ENCODE measurements around the gene STX8.

- no peak for TF ChIP-seq POLR2AphosphoS5 (IDR thresholded peaks at IDR 0.05; ENCODE audit: low read depth, low read length)
- TF ChIP-seq REST (IDR thresholded peaks at IDR 0.05; ENCODE audit: insufficient read depth in 1 of 2, low read depth in 2 of 2, low read length in 2 of 2): no peak
- no peak for TF ChIP-seq TAF1 (IDR thresholded peaks at IDR 0.05; ENCODE audit: borderline replicate concordance, insufficient read depth, low read length)
- TF ChIP-seq SIN3A (IDR thresholded peaks at IDR 0.05; ENCODE audit: borderline replicate concordance, insufficient read depth, low read length): no peak
Measured at GRCh38 chr17:9226794-9227135, 348.9 kb downstream of the STX8 start.
